Gastrocnemius medialis (tissue), 4 donors: ENCODE measurements around the gene EPSTI1.

ENCODE experiments used
- POLR2A ChIP-seq, 2 donors: fragments of 450-650 bp; IDR thresholded peaks; one replicate each; pipeline ENCODE4 v1.6.1; 2017; ENCODE audit warnings: antibody characterized with exemption in 2 of 2, mild to moderate bottlenecking in 2 of 2, moderate library complexity in 2 of 2
- TF ChIP-seq, protein P1 (sequence below), 5 experiments: fragments of 450-650 bp in 3 of 5; fragments of 200-600 bp in 2 of 5; sonication (generic) in 2 of 5; IDR thresholded peaks in 4 of 5; conservative IDR thresholded peaks in 1 of 5; 1 replicate in 4 of 5; 2 replicates in 1 of 5; pipeline ENCODE4 v1.5.1; 2016 to 2019; ENCODE audit warnings: antibody characterized with exemption in 5 of 5, mild to moderate bottlenecking in 3 of 5, moderate library complexity in 3 of 5

DNA sequence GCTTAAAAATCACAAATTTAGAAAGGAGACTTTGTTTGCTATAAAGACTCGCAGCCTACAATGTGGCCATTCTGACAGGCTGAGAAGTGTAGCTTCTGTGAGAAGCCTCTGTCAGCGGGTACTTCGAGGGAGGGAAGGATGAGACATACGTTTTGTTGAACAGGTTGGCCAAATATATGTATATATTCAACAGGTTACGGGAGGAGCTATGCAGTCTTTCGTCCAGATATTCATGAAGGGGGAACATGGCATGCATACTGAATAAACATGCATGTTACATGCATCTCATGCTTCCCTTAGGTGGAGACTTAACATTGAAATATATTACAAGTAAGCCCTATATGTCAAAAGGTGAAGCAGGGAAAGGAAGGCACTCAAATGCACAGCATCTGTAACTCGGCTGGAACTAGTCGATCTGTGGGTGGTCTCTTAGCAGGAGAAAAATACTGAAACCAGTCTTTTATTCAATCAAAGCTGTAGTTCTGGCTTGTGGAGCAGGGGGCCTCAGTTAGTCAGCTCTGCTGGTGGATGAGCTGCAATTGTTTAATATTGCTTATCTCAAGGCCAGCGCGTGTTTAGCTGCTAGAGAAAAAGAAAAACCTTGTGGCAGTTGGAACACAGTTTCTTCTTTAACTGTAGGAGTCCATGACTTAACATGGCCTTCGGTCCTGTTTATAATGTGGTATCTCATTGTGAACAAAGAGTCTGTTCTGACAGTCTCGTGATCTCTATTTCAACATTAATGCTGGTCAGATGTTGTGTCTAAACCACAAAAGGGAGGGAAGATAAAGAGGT lies 116.4 kb downstream of the EPSTI1 start:
- TF ChIP-seq, protein P1, sequence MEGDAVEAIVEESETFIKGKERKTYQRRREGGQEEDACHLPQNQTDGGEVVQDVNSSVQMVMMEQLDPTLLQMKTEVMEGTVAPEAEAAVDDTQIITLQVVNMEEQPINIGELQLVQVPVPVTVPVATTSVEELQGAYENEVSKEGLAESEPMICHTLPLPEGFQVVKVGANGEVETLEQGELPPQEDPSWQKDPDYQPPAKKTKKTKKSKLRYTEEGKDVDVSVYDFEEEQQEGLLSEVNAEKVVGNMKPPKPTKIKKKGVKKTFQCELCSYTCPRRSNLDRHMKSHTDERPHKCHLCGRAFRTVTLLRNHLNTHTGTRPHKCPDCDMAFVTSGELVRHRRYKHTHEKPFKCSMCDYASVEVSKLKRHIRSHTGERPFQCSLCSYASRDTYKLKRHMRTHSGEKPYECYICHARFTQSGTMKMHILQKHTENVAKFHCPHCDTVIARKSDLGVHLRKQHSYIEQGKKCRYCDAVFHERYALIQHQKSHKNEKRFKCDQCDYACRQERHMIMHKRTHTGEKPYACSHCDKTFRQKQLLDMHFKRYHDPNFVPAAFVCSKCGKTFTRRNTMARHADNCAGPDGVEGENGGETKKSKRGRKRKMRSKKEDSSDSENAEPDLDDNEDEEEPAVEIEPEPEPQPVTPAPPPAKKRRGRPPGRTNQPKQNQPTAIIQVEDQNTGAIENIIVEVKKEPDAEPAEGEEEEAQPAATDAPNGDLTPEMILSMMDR (IDR thresholded peaks at IDR 0.05 in 4 of 5, conservative IDR thresholded peaks at IDR 0.05 in 1 of 5) = no peak
- TF ChIP-seq POLR2A (IDR thresholded peaks at IDR 0.05) = no peak
